Activated T-cell treated with anti-CD3 and anti-CD28 coated beads, Interleukin-2, amount 50 U/mL, for 72 hours (primary cell): ENCODE measurements around the gene TMEM151B. TPM values are rescaled to one million over a fixed set of nuclear protein-coding genes. Genes with fewer than 3 reads are reported as not detected.

ENCODE experiments used
- ATAC-seq, 2 donors: fragments of 150-1000 bp; cut with Tn5 transposase; replicated peaks in 1 of 2; 2 replicates each; pipeline ENCODE4 v1.10.0; 2021; ENCODE audit warnings: moderate library complexity in 2 of 2, mild to moderate bottlenecking in 1 of 2
- DNase-seq, 2 donors: peaks; one replicate each; pipeline ENCODE4 v3.0.0; 2021 to 2022; ENCODE audit warnings: mixed read lengths in 1 of 2
- H3K27ac Mint-ChIP-seq: one replicate; pipeline ENCODE4 v1.8.0; 2022; ENCODE audit warnings: mild to moderate bottlenecking, moderate library complexity, mixed read lengths
- H3K27me3 Mint-ChIP-seq: one replicate; pipeline ENCODE4 v1.8.0; 2022; ENCODE audit warnings: low read depth, mixed read lengths
- H3K36me3 Mint-ChIP-seq, 2 donors: one replicate each; pipeline ENCODE4 v1.8.0; 2022; ENCODE audit warnings: mixed read lengths in 2 of 2, mild to moderate bottlenecking in 1 of 2; ENCODE audit not compliant: insufficient read depth in 2 of 2
- H3K4me1 Mint-ChIP-seq: one replicate; pipeline ENCODE4 v1.8.0; 2022; ENCODE audit warnings: low read depth, mixed read lengths
- H3K4me3 Mint-ChIP-seq, 2 donors: one replicate each; pipeline ENCODE4 v1.8.0; 2022; ENCODE audit warnings: mild to moderate bottlenecking in 2 of 2, mixed read lengths in 2 of 2, moderate library complexity in 2 of 2
- H3K9me3 Mint-ChIP-seq, 2 donors: one replicate each; pipeline ENCODE4 v1.8.0; 2022; ENCODE audit warnings: mixed read lengths in 2 of 2
- total RNA-seq, 2 donors: library from RNA; stranded (reverse); gene quantifications; one replicate each; pipeline ENCODE4 v1.2.3, GENCODE V29; 2022

Gene TMEM151B
- under 1 TPM in 1 of 2 donors, not detected in 1; 0.25 TPM for total RNA-seq

DNA sequence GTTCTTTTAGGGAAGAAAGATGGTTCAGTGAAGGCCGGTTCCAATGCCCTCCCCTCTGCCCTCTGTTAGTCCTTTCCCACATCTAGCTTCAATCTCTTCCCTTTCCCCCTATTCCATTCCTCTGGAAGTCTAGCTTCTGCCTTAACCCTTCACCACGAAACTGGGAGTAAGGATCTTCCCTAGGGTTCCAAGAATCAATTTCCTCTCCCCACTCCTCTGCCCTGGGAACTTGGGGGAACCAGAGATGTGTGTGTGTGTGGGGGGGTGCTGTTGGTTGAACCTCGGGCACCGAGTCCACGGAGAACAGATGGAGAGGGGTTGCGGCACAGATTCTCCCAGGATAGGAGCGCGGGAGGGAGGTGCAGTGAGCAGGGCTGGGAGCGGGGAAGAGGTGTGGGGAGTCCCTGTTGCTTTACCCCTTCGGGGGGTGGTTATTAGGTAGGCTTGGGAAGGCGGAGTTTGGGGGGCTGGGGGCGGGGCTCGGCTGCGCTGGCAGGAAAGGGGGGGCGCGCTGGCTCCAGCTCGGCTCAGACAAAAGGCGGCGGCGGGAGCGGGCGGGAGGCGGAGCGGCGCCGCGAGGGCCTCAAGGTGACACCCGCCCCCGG, at the start of gene TMEM151B:
Gene TMEM151B (plus strand): TSS at position 530 of the 605 bp plus-strand sequence. CDS start 293 bp downstream, outside the sequence.
- H3K36me3 Mint-ChIP-seq: peaks cover 0 to 2% of the 10 kb centered on the region in 2 donors

DNA sequence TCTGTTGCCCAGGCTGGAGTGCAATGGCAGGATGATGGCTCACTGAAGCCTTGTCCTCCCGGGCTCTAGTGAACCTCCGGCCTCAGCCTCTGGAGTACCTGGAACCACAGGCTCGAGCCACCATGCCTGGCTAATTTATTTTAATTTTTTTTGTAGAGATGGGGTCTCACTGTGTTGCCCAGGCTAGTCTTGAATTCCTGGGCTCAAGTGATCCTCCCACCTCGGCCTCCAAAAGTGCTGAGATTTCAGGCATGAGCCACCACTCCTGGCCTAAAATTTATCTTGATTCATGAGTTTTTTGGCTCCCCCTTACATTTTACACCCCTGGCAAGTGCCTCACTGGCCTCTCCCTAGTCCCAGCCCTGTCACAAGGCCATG, 49.3 kb upstream of the TMEM151B start:
- no peak for ATAC-seq
- peaks cover 46% of the 10 kb centered on the region for H3K4me1 Mint-ChIP-seq
- H3K27me3 Mint-ChIP-seq: no peaks in the 10 kb centered on the region
- no peaks in the 10 kb centered on the region for H3K9me3 Mint-ChIP-seq
- H3K4me3 Mint-ChIP-seq: peak overlapping the region in 1 of 2 donors; percentile 39
- DNase-seq: no peak
- peaks cover 0 to 1% of the 10 kb centered on the region in 2 donors for H3K36me3 Mint-ChIP-seq
- no peak overlapping the region for H3K27ac Mint-ChIP-seq

More for the DNA sequence above, at the start of gene TMEM151B:
- ATAC-seq: no peak
- DNase-seq: no peak
- peaks cover 74% of the 10 kb centered on the region for H3K27me3 Mint-ChIP-seq
- no peaks in the 10 kb centered on the region for H3K9me3 Mint-ChIP-seq
- peak within 1 kb of the TSS; percentile 53 to 75 for H3K4me3 Mint-ChIP-seq
- H3K4me1 Mint-ChIP-seq: peaks cover 41% of the 10 kb centered on the region
- no peak within 1 kb of the TSS for H3K27ac Mint-ChIP-seq

DNA sequence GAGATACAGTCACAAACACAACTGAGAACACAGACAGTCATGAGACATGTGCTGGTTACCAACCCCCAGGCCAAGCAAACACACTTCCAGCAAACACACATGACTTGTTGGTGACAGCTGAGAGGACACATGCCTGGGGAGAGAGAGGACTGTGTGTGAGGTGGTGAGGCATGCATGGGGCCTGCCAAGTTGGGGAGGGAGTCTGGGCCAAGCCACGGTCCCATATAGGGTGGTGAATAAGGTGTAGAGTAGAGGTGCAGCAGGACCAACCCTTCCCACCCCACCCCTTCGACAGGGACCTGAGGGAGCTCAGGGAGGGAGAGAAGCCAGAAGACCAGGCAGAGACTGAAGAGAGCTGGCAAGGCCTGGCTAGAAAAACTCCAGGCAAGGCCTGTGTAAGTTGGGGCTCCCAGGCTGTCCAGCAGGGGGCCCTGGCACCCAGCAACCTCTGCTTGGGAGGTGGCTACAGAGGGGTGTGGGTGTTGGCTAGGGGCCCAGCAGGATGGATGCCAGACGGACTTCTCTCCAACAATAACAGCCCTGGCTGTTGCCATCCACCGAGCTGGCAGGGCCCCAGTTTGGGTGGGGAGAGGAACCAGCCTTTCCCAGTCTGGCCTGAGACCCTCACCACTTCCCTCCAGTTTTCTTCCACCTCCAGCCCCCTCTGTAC, 48.8 kb upstream of the TMEM151B start:
- Mint-ChIP-seq H3K4me1 (peaks cover 52% of the 10 kb centered on the region), H3K27ac (no peak overlapping the region), H3K27me3 (no peaks in the 10 kb centered on the region), H3K4me3 (peak overlapping the region; percentile 35 to 39), H3K36me3 (peaks cover 0 to 1% of the 10 kb centered on the region in 2 donors), H3K9me3 (no peaks in the 10 kb centered on the region)
- peak; percentile 70 for ATAC-seq
- peak; percentile 85 to 86 for DNase-seq

DNA sequence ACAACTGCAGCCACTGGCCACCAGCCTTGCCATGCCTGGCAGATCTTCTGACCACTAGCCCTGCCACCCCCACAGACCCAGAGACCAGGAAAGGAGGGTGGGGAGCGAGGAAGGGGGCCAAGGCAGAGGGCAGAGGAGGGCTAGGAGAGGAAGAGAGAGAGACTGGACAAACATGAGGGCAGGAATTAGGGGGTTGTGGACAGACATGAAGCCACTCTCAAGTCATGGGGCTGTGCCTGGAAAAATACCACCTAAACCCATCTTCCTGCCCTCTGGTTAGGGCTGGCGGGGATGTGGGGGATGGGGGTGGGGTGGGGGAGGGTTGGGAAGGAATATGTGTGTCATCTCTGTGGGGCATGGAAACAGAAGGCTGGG, 48.3 kb upstream of the TMEM151B start:
- DNase-seq: no peak
- H3K4me3 Mint-ChIP-seq: peak overlapping the region in 1 of 2 donors; percentile 35
- ATAC-seq: no peak

DNA sequence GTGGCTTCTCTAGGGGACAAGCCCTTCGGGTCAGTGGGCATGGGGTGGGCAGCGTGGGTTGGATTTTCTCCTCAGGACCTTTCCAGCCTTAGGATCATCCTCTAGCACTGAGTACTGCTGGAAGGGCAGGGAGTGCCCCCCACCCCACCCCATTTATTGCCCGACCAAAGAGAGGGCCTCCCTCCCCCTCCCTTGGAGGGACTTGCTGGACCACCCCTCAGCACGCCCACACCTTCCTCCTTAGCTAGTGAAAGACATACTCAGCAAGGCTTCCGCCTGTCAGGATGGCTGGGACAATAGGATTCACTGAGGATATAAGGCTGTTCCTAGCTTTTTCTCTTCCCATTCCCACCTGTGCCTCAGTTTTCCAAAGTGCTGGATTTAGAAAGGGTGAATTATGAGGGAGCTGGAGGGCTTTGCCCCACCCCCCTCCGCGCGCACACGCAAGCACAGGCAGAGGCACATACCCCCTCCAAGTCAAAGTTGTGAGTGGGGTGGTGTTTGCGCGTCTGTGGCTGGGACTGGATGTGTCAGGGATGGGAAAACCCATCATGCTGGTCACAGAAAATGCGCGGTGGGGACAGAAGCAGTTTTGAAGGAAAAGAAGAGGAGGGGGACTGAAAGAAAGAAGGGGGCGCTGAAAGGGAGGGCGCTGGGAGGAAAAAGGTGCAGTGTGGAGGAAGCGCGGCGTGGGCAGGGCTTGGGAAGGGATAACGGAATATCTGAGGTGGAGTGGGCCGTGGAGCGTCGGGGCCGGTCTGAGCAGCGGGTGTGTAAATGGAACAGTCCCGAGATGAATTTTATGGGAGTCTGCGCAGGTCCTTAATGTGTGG, 47.5 kb upstream of the TMEM151B start:
- H3K36me3 Mint-ChIP-seq: peaks cover 0 to 1% of the 10 kb centered on the region in 2 donors
- H3K4me3 Mint-ChIP-seq: peak overlapping the region; percentile 89 to 95
- H3K9me3 Mint-ChIP-seq: no peaks in the 10 kb centered on the region
- no peaks in the 10 kb centered on the region for H3K27me3 Mint-ChIP-seq
- DNase-seq (peak in 1 of 2 donors; percentile 18), ATAC-seq (no peak)
- peaks cover 53% of the 10 kb centered on the region for H3K4me1 Mint-ChIP-seq
- no peak overlapping the region for H3K27ac Mint-ChIP-seq

More for the DNA sequence above, 48.3 kb upstream of the TMEM151B start:
- H3K9me3 Mint-ChIP-seq: no peaks in the 10 kb centered on the region
- no peak overlapping the region for H3K27ac Mint-ChIP-seq
- no peaks in the 10 kb centered on the region for H3K27me3 Mint-ChIP-seq
- peaks cover 0 to 1% of the 10 kb centered on the region in 2 donors for H3K36me3 Mint-ChIP-seq
- H3K4me1 Mint-ChIP-seq: peaks cover 53% of the 10 kb centered on the region

DNA sequence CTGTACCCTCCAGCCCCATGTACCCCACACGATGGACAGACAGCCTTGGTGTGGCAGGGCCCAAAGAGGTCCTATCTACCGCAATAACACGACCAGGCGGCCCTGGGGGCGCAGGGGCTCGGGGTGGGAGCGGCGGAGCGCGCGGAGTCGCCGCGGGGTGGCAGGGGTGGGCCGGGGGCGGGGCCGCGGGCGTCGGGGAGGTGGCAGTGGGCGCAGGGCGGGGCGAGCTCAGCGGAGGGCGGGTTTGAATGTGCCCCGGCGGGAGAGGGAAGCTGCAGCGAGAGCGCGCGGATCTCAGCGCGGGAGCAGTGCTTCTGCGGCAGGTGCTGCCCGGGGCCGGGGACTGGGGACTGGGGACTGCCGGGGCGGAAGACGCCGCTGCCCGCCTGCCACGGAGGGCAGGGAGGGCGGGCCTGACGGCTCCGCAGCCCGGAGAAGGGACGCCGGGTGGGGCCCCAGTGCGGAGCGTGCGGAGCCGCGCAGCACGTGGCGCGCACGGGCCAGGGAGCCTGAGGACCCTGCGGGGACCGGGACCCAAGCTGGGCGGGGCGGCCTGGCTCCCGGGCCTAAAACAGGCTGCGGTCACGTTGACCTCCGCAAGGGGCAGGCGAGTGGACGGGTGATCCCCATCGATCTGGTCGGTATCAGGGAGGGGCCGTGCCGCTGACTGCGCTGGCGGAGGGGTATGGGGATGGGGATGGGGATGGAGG, 46.8 kb upstream of the TMEM151B start, which contains the start of gene SLC29A1:
Gene SLC29A1 (plus strand): TSS at position 277 of the 710 bp plus-strand sequence. CDS start 3,719 bp downstream, outside the sequence.
- DNase-seq (peak; percentile 84 to 86), ATAC-seq (peak; percentile 70 to 75)
- H3K36me3 Mint-ChIP-seq: peaks cover 0 to 1% of the 10 kb centered on the region in 2 donors
- H3K4me1 Mint-ChIP-seq: peaks cover 50% of the 10 kb centered on the region
- no peaks in the 10 kb centered on the region for H3K27me3 Mint-ChIP-seq
- H3K4me3 Mint-ChIP-seq: peak within 1 kb of the TSS; percentile 89 to 95
- H3K9me3 Mint-ChIP-seq: no peaks in the 10 kb centered on the region
- no peak within 1 kb of the TSS for H3K27ac Mint-ChIP-seq

DNA sequence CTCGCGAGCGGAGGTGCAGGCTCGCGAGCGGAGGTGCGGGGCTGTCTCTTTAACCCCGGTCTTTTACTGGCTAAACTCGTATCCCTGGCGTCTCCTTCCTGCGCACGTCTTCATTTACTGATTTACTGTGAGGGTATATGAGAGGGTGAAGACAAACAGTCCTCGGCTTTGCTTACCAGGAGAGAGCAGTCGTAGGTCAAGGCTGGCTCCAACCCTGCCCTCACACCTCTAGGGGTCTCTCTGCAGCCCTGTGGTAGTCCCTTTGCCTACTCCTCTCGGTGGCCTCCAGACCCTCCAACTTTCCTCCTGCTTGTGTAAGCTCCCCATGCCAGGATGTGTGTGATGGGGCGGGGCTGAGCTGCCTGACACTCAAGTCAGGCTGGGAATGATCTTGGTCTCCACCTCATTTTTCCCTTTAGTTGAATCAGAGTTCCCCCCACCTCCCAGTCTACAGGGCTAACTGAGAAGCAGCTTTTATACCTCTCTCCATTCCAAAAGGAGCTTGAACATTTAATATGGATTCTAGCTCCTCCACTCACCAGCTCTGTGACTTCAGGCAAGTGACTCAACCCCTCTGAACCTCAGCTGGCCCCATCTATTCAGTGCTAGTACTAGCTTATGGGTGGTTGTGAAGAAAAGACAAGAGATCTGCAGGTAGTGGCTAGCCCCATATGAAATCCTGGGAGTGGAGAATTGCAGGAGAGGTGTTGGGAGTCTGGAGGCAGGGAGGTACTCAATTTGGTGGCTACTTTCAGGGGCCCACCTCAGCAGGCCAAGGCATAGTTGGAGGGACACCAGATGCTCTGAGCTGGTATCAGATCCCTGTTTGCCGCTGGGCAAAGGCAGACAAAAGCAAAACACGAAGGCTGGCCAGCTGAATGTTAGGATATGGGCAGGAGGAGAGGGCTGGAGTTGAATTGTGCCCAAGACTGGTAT, 46.0 kb upstream of the TMEM151B start:
- Mint-ChIP-seq H3K4me1 (peaks cover 49% of the 10 kb centered on the region), H3K36me3 (peaks cover 0 to 1% of the 10 kb centered on the region in 2 donors), H3K27me3 (no peaks in the 10 kb centered on the region), H3K4me3 (peak overlapping the region; percentile 89 to 95), H3K9me3 (no peaks in the 10 kb centered on the region), H3K27ac (no peak overlapping the region)
- ATAC-seq: peak; percentile 9 to 14
- DNase-seq: peak in 1 of 2 donors; percentile 36

DNA sequence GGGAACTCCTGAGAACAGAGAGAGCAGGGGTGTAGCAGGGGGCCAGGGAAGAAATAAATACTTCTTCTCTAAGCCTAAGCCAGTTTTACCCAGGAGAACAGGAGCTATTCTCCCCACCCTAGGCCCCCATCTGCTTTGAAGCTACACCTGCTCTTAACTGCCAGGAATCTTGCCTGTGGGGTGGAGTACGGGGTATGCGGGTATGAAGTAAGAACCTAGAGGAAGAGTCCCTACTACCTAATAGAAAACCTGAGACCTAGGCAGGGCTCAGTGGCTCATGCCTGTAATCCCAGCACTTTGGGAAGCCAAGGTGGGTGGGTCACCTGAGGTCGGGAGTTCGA, 45.3 kb upstream of the TMEM151B start:
- peaks cover 49% of the 10 kb centered on the region for H3K4me1 Mint-ChIP-seq
- peak overlapping the region; percentile 89 to 95 for H3K4me3 Mint-ChIP-seq
- no peaks in the 10 kb centered on the region for H3K27me3 Mint-ChIP-seq
- no peak for DNase-seq
- H3K27ac Mint-ChIP-seq: no peak overlapping the region
- ATAC-seq: no peak
- H3K9me3 Mint-ChIP-seq: no peaks in the 10 kb centered on the region
- H3K36me3 Mint-ChIP-seq: peaks cover 0 to 1% of the 10 kb centered on the region in 2 donors

DNA sequence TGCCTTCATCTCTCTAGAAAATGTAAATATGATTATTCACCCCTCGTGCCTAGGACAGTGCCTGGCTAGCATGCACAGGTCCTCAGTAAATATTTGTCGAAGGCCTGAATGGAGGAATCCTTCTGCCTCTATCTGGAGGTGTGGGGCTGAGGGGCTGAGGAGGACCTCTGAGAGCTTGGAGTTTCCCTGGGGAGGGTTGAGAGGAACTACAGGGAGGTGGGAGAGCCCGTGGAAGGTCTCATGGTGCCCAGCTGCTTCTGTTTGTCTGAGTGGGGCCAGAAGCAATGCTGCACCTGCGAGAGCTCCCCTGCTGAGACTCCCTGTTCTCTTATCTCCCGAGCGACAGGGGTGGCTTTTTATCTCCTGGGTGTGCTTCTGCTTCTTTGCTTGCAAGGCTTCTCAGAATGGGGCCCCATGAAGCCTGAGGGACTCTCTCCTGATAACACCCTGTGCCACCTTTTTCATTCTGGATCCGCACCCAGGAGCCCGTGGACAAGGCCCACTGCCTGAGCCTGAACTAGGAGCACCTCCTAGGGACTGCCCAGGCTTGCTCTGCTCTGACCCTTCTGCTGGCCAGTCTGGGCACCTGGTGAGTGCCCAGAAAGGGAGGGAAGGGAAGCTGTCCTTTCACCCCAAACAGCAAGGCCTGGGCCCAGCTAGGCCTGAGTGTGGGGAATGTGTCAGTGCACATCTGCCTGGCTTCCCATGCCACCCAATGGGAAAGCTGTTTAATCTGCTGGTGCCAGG, 44.5 kb upstream of the TMEM151B start:
- Mint-ChIP-seq H3K27me3 (no peaks in the 10 kb centered on the region), H3K4me3 (peak overlapping the region; percentile 39 to 64), H3K36me3 (peaks cover 0 to 2% of the 10 kb centered on the region in 2 donors), H3K9me3 (no peaks in the 10 kb centered on the region), H3K27ac (no peak overlapping the region), H3K4me1 (peaks cover 49% of the 10 kb centered on the region)
- no peak for DNase-seq
- no peak for ATAC-seq

DNA sequence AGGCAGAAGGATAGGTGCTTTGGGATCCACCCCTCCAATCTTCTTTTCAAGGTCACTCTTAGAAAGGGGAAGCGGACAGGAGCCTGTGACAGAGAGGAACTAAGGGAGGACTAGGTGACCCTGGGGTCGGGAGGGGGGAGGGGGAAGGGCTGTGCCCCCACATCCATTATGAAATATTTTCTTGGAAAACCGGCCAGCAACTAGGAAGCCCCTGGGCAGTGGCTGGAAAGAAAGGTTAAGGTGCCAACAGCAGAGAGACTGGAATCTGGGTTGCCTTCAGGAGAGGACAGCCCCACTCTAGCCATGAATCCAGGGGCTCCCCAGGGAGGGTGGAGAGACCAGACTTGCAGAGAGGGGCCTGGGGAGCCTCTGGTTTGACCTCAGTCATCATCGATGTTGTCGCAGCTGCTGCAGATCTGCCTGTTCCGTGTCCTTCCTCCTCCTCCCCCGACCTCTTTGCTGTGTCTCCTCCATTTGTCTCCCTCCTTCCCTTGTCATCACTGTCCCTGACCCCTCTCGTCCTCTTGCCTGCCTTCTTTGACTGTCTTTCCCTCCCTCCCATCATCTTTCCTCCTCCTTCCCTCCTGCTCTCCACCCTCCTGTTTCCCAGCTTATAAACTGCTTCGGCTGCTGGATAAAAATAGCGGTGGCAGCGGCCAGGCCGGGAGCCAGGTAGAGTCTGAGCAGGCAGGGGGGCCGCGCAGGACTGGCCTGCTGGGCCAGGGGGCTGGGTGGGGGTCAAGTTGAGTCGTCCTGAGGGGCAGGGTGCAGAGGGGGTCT, 43.7 kb upstream of the TMEM151B start:
- no peak overlapping the region for H3K27ac Mint-ChIP-seq
- no peaks in the 10 kb centered on the region for H3K9me3 Mint-ChIP-seq
- peaks cover 42% of the 10 kb centered on the region for H3K4me1 Mint-ChIP-seq
- H3K27me3 Mint-ChIP-seq: no peaks in the 10 kb centered on the region
- ATAC-seq (no peak), DNase-seq (no peak)
- no peak overlapping the region for H3K4me3 Mint-ChIP-seq
- peaks cover 0 to 4% of the 10 kb centered on the region in 2 donors for H3K36me3 Mint-ChIP-seq
